ENCODE data around the gene CD46. TPM values are rescaled to one million over a fixed set of nuclear protein-coding genes. Genes with fewer than 3 reads are reported as not detected.

CD46 gene
- total and polyA plus RNA-seq, 4 experiments from 2014 or later: 171 to 234 (median 196) TPM

GRCh38 chr1:207835958-207836357, 84.1 kb downstream of the CD46 start:
- Mint-ChIP-seq H3K4me1 (peaks cover 72 to 97% (median 90%) of the 10 kb centered on the region in 4 donors), H3K27me3 (no peaks in the 10 kb centered on the region), H3K4me3 (peak overlapping the region in 1 of 8 donors; percentile 9), H3K36me3 (peaks cover 11 to 44% of the 10 kb centered on the region in 2 donors), H3K27ac (peak overlapping the region in 6 of 7 donors; percentile 82 to 99 (median 91)), H3K9me3 (no peaks in the 10 kb centered on the region)
- H3K4me1 ChIP-seq (ENCODE audit: insufficient read depth, low read length): peaks cover 94% of the 10 kb centered on the region
- no peaks in the 10 kb centered on the region for H3K27me3 ChIP-seq (ENCODE audit: insufficient read depth, low read length)
- DNase-seq: no peak
- no peak overlapping the region for H3K4me3 ChIP-seq (ENCODE audit: low read length in 2 of 2)
- CTCF ChIA-PET (ENCODE audit: partially characterized antibody): interaction anchor here (1.0 to 15.6 kb wide), 6 partner anchors 9 to 127 kb away, joined by 3 to 494 read pairs (median 6); no protein-coding TSS in a partner anchor
- H3K36me3 ChIP-seq (ENCODE audit: insufficient read depth, low read length): peaks cover 7% of the 10 kb centered on the region
- intact Hi-C loops (cut with micrococcal nuclease): no loop called here
- POLR2A ChIA-PET (ENCODE audit: partially characterized antibody): interaction anchor here (1.7 to 17.7 kb wide), 3 partner anchors 10 to 26 kb away, joined by 4 to 374 read pairs (median 5); no protein-coding TSS in a partner anchor
- no peaks in the 10 kb centered on the region for H3K9me3 ChIP-seq (ENCODE audit: control insufficient read depth in 1 of 2, low read length in 2 of 2)
- peak overlapping the region; percentile 7 for H3K27ac ChIP-seq (ENCODE audit: low read depth, low read length)

- Mint-ChIP-seq H3K36me3 (peaks cover 11 to 47% of the 10 kb centered on the region in 2 donors), H3K27ac (peak overlapping the region; percentile 34 to 92 (median 85)), H3K4me3 (peak overlapping the region in 2 of 8 donors; percentile 15 to 26), H3K4me1 (peaks cover 73 to 91% (median 84%) of the 10 kb centered on the region in 4 donors), H3K9me3 (no peaks in the 10 kb centered on the region), H3K27me3 (no peaks in the 10 kb centered on the region)
- Histone ChIP-seq H3K27ac (ENCODE audit: low read depth, low read length) (peak overlapping the region; percentile 7), H3K4me1 (ENCODE audit: insufficient read depth, low read length) (peaks cover 88% of the 10 kb centered on the region), H3K4me3 (ENCODE audit: low read length in 2 of 2) (no peak overlapping the region), H3K27me3 (ENCODE audit: insufficient read depth, low read length) (no peaks in the 10 kb centered on the region), H3K9me3 (ENCODE audit: control insufficient read depth in 1 of 2, low read length in 2 of 2) (no peaks in the 10 kb centered on the region), H3K36me3 (ENCODE audit: insufficient read depth, low read length) (peaks cover 7% of the 10 kb centered on the region)
- POLR2A ChIA-PET (ENCODE audit: partially characterized antibody): interaction anchor here (1.7 to 1.8 kb wide), 2 partner anchors 11 to 13 kb away, joined by 4 to 5 read pairs; no protein-coding TSS in a partner anchor
- CTCF ChIA-PET (ENCODE audit: partially characterized antibody): interaction anchor here (1.0 to 15.6 kb wide), 4 partner anchors 13 to 48 kb away, joined by 3 to 494 read pairs (median 7); no protein-coding TSS in a partner anchor
- DNase-seq: no peak
- intact Hi-C loops (cut with micrococcal nuclease): no loop called here
These were observed 84.9 kb downstream of the CD46 start for GRCh38 chr1:207836591-207837347.

- Histone ChIP-seq H3K36me3 (ENCODE audit: insufficient read depth, low read length) (peaks cover 16% of the 10 kb centered on the region), H3K4me3 (ENCODE audit: low read length in 2 of 2) (no peak overlapping the region), H3K27me3 (ENCODE audit: insufficient read depth, low read length) (no peaks in the 10 kb centered on the region), H3K27ac (ENCODE audit: low read depth, low read length) (no peak overlapping the region), H3K9me3 (ENCODE audit: control insufficient read depth in 1 of 2, low read length in 2 of 2) (no peaks in the 10 kb centered on the region), H3K4me1 (ENCODE audit: insufficient read depth, low read length) (peaks cover 88% of the 10 kb centered on the region)
- CTCF ChIA-PET (ENCODE audit: partially characterized antibody): interaction anchor here (2.1 to 3.7 kb wide), 4 partner anchors 8 to 47 kb away, joined by 8 to 25 read pairs (median 13); no protein-coding TSS in a partner anchor
- DNase-seq: no peak
- intact Hi-C loops (cut with micrococcal nuclease): no loop called here
- Mint-ChIP-seq H3K4me3 (no peak overlapping the region), H3K9me3 (no peaks in the 10 kb centered on the region), H3K4me1 (peaks cover 65 to 91% (median 81%) of the 10 kb centered on the region in 4 donors), H3K27ac (peak overlapping the region in 5 of 7 donors; percentile 34 to 85 (median 74)), H3K36me3 (peaks cover 11 to 51% of the 10 kb centered on the region in 2 donors), H3K27me3 (no peaks in the 10 kb centered on the region)
- POLR2A ChIA-PET (ENCODE audit: partially characterized antibody): no interaction called here
These were observed 85.8 kb downstream of the CD46 start for GRCh38 chr1:207837673-207838072.

GRCh38 chr1:207838156-207839082, 86.6 kb downstream of the CD46 start:
- H3K36me3 Mint-ChIP-seq: peaks cover 12 to 55% of the 10 kb centered on the region in 2 donors
- peak overlapping the region; percentile 34 to 89 (median 79) for H3K27ac Mint-ChIP-seq
- Histone ChIP-seq H3K4me1 (ENCODE audit: insufficient read depth, low read length) (peaks cover 87% of the 10 kb centered on the region), H3K9me3 (ENCODE audit: control insufficient read depth in 1 of 2, low read length in 2 of 2) (no peaks in the 10 kb centered on the region), H3K4me3 (ENCODE audit: low read length in 2 of 2) (no peak overlapping the region), H3K27ac (ENCODE audit: low read depth, low read length) (no peak overlapping the region), H3K27me3 (ENCODE audit: insufficient read depth, low read length) (no peaks in the 10 kb centered on the region), H3K36me3 (ENCODE audit: insufficient read depth, low read length) (peaks cover 18% of the 10 kb centered on the region)
- CTCF ChIA-PET (ENCODE audit: partially characterized antibody): interaction anchor here (0.9 to 3.7 kb wide), 4 partner anchors 9 to 54 kb away, joined by 3 to 25 read pairs (median 13); no protein-coding TSS in a partner anchor
- DNase-seq: no peak
- H3K4me3 Mint-ChIP-seq: peak overlapping the region in 1 of 8 donors; percentile 7
- no peaks in the 10 kb centered on the region for H3K9me3 Mint-ChIP-seq
- intact Hi-C loops (cut with micrococcal nuclease): no loop called here
- POLR2A ChIA-PET (ENCODE audit: partially characterized antibody): interaction anchor here (0.5 to 1.4 kb wide), 4 partner anchors 14 to 418 kb away, joined by 3 to 4 read pairs (median 3); no protein-coding TSS in a partner anchor
- H3K4me1 Mint-ChIP-seq: peaks cover 64 to 91% (median 80%) of the 10 kb centered on the region in 4 donors
- no peaks in the 10 kb centered on the region for H3K27me3 Mint-ChIP-seq

GRCh38 chr1:207839083-207839413, 87.2 kb downstream of the CD46 start:
- H3K36me3 ChIP-seq (ENCODE audit: insufficient read depth, low read length): peaks cover 18% of the 10 kb centered on the region
- H3K4me3 ChIP-seq (ENCODE audit: low read length in 2 of 2): no peak overlapping the region
- H3K27me3 ChIP-seq (ENCODE audit: insufficient read depth, low read length): no peaks in the 10 kb centered on the region
- no peak for DNase-seq
- peaks cover 87% of the 10 kb centered on the region for H3K4me1 ChIP-seq (ENCODE audit: insufficient read depth, low read length)
- CTCF ChIA-PET (ENCODE audit: partially characterized antibody): interaction anchor here (0.9 to 3.7 kb wide), 5 partner anchors 9 to 54 kb away, joined by 3 to 25 read pairs (median 11); no protein-coding TSS in a partner anchor
- POLR2A ChIA-PET (ENCODE audit: partially characterized antibody): interaction anchor here (0.7 to 1.4 kb wide), 3 partner anchors 13 to 38 kb away, joined by 3 to 4 read pairs (median 3); no protein-coding TSS in a partner anchor
- H3K27ac ChIP-seq (ENCODE audit: low read depth, low read length): no peak overlapping the region
- Mint-ChIP-seq H3K4me1 (peaks cover 63 to 91% (median 80%) of the 10 kb centered on the region in 4 donors), H3K27ac (peak overlapping the region; percentile 29 to 85 (median 63)), H3K9me3 (no peaks in the 10 kb centered on the region), H3K36me3 (peaks cover 18 to 61% of the 10 kb centered on the region in 2 donors), H3K27me3 (no peaks in the 10 kb centered on the region), H3K4me3 (peak overlapping the region in 2 of 8 donors; percentile 7 to 9)
- intact Hi-C loops (cut with micrococcal nuclease): no loop called here
- H3K9me3 ChIP-seq (ENCODE audit: control insufficient read depth in 1 of 2, low read length in 2 of 2): no peaks in the 10 kb centered on the region

- no peak overlapping the region for H3K4me3 ChIP-seq (ENCODE audit: low read length in 2 of 2)
- Mint-ChIP-seq H3K27me3 (no peaks in the 10 kb centered on the region), H3K4me1 (peaks cover 60 to 91% (median 80%) of the 10 kb centered on the region in 4 donors), H3K27ac (peak overlapping the region; percentile 25 to 75 (median 55)), H3K9me3 (no peaks in the 10 kb centered on the region), H3K36me3 (peaks cover 28 to 63% of the 10 kb centered on the region in 2 donors), H3K4me3 (no peak overlapping the region)
- ChIA-PET CTCF (ENCODE audit: partially characterized antibody) (interaction anchor here (1.7 to 3.7 kb wide), 5 partner anchors 11 to 29 kb away, joined by 5 to 25 read pairs (median 11); no protein-coding TSS in a partner anchor), POLR2A (ENCODE audit: partially characterized antibody) (no interaction called here)
- peaks cover 18% of the 10 kb centered on the region for H3K36me3 ChIP-seq (ENCODE audit: insufficient read depth, low read length)
- no peaks in the 10 kb centered on the region for H3K9me3 ChIP-seq (ENCODE audit: control insufficient read depth in 1 of 2, low read length in 2 of 2)
- no peak for DNase-seq
- intact Hi-C loops (cut with micrococcal nuclease): no loop called here
- no peaks in the 10 kb centered on the region for H3K27me3 ChIP-seq (ENCODE audit: insufficient read depth, low read length)
- H3K27ac ChIP-seq (ENCODE audit: low read depth, low read length): no peak overlapping the region
- H3K4me1 ChIP-seq (ENCODE audit: insufficient read depth, low read length): peaks cover 81% of the 10 kb centered on the region
These were observed 88.5 kb downstream of the CD46 start for GRCh38 chr1:207840380-207840779.
